Measurements from ENCODE around the gene PYCARD. TPM values are rescaled to one million over a fixed set of nuclear protein-coding genes. Genes with fewer than 3 reads are reported as not detected.

PYCARD gene
- total and polyA plus RNA-seq, 10 of the 15 experiments (the other 5 are each of a cell fraction or from before 2014, with no cell fraction given), result 5.1 to 106 (median 45.9) TPM

GRCh38 chr16:31229501-31229900, 26.9 kb upstream of the PYCARD start:
- Histone ChIP-seq H3K79me2 (ENCODE audit: control insufficient read depth, insufficient read depth, low read length) (no peaks in the 10 kb centered on the region), H3K4me2 (ENCODE audit: control insufficient read depth, insufficient read depth) (no peak overlapping the region), H2AFZ (ENCODE audit: control insufficient read depth, low read depth, low read length) (no peak overlapping the region), H3K4me3 (no peak overlapping the region), H3K36me3 (ENCODE audit: control insufficient read depth in 2 of 2, insufficient read depth in 2 of 2, low read length in 1 of 2) (no peaks in the 10 kb centered on the region), H3K9me3 (replicated peaks; ENCODE audit: control insufficient read depth, insufficient read depth, low read length) (no peaks in the 10 kb centered on the region; the same call in 2 of the 3 replicates), H4K20me1 (ENCODE audit: control insufficient read depth, insufficient read depth) (no peaks in the 10 kb centered on the region), H3K27ac (ENCODE audit: control insufficient read depth, insufficient read depth) (no peak overlapping the region), H3K9ac (ENCODE audit: control insufficient read depth, insufficient read depth, low read length) (no peak overlapping the region), H3K27me3 (replicated peaks in 1 of 2; ENCODE audit: control insufficient read depth in 2 of 2, insufficient read depth in 2 of 2, low read length in 1 of 2) (no peaks in the 10 kb centered on the region), H3K4me1 (ENCODE audit: control insufficient read depth, insufficient read depth, low read length) (no peaks in the 10 kb centered on the region)
- no peak for FAIRE-seq
- RAD21 ChIA-PET (ENCODE audit: unreplicated experiment), result no interaction called here
- CTCF ChIA-PET, result no interaction called here
- no peak for TF ChIP-seq IKZF2 (IDR thresholded peaks at IDR 0.05)
- no peak for TF ChIP-seq CREB1 (IDR thresholded peaks at IDR 0.05; ENCODE audit: low read depth)
- no peak for TF ChIP-seq DPF2 (IDR thresholded peaks at IDR 0.05)
- no peak for TF ChIP-seq LARP7 (IDR thresholded peaks at IDR 0.05)
- TF ChIP-seq SKIL (IDR thresholded peaks at IDR 0.05; ENCODE audit: low read depth, poor library complexity, severe bottlenecking), result no peak
- SMC1A ChIA-PET (ENCODE audit: uncharacterized antibody, unreplicated experiment), result no interaction called here
- POLR2A ChIA-PET, result no interaction called here
- no peak for ATAC-seq
- 22% methylated on average over 10 of the region's 10 CpGs for WGBS (ENCODE audit: insufficient coverage, insufficient replicate concordance, low lambda C conversion rate, missing lambda C conversion rate)
- no TSS peak for BruUV-seq (replicated peaks)
- DNase-seq (ENCODE audit: low read depth, low spot score), result no peak
- in situ Hi-C loops (cut with MboI), result no loop called here
- intact Hi-C loops (cut with micrococcal nuclease; ENCODE audit: unreplicated experiment), result no loop called here

GRCh38 chr16:31228206-31228605, 25.6 kb upstream of the PYCARD start:
- no peaks in the 10 kb centered on the region for H3K4me1 ChIP-seq (ENCODE audit: control insufficient read depth, insufficient read depth, low read length)
- H3K36me3 ChIP-seq (ENCODE audit: control insufficient read depth in 2 of 2, insufficient read depth in 2 of 2, low read length in 1 of 2), result no peaks in the 10 kb centered on the region
- in situ Hi-C loops (cut with MboI) (no loop called here), intact Hi-C loops (cut with micrococcal nuclease; ENCODE audit: unreplicated experiment) (no loop called here)
- ChIA-PET RAD21 (ENCODE audit: unreplicated experiment) (interaction anchor here (0.7 kb wide), 1 partner anchor 143 kb away, joined by 3 read pairs; no protein-coding TSS in a partner anchor), SMC1A (ENCODE audit: uncharacterized antibody, unreplicated experiment) (no interaction called here), POLR2A (interaction anchor here (0.6 kb wide), 3 partner anchors 19 to 233 kb away, joined by 3 to 4 read pairs (median 4); no protein-coding TSS in a partner anchor), CTCF (no interaction called here)
- H3K9me3 ChIP-seq (replicated peaks; ENCODE audit: control insufficient read depth, insufficient read depth, low read length), result no peaks in the 10 kb centered on the region
- BruUV-seq (replicated peaks), result no TSS peak
- H4K20me1 ChIP-seq (ENCODE audit: control insufficient read depth, insufficient read depth), result no peaks in the 10 kb centered on the region
- no peak overlapping the region for H3K9ac ChIP-seq (ENCODE audit: control insufficient read depth, insufficient read depth, low read length)
- WGBS (ENCODE audit: insufficient coverage, insufficient replicate concordance, low lambda C conversion rate, missing lambda C conversion rate), result 90% methylated on average over 4 of the region's 4 CpGs
- no peaks in the 10 kb centered on the region for H3K27me3 ChIP-seq (replicated peaks in 1 of 2; ENCODE audit: control insufficient read depth in 2 of 2, insufficient read depth in 2 of 2, low read length in 1 of 2)
- TF ChIP-seq PAX5 (IDR thresholded peaks at IDR 0.05; ENCODE audit: borderline replicate concordance, low read depth, low read length), result no peak
- no peak for TF ChIP-seq JUNB (IDR thresholded peaks at IDR 0.05)
- TF ChIP-seq NBN (IDR thresholded peaks at IDR 0.05), result no peak
- TF ChIP-seq FOXK2 (IDR thresholded peaks at IDR 0.05), result no peak
- TF ChIP-seq ESRRA (IDR thresholded peaks at IDR 0.05; ENCODE audit: low read length), result no peak
- FAIRE-seq (no peak), ATAC-seq (no peak), DNase-seq (ENCODE audit: low read depth, low spot score) (no peak)
- no peaks in the 10 kb centered on the region for H3K79me2 ChIP-seq (ENCODE audit: control insufficient read depth, insufficient read depth, low read length)
- H3K4me3 ChIP-seq, result no peak overlapping the region
- no peak overlapping the region for H3K27ac ChIP-seq (ENCODE audit: control insufficient read depth, insufficient read depth)
- H2AFZ ChIP-seq (ENCODE audit: control insufficient read depth, low read depth, low read length), result no peak overlapping the region
- H3K4me2 ChIP-seq (ENCODE audit: control insufficient read depth, insufficient read depth), result no peak overlapping the region
